PFSK-1 (cell line): Measurements from ENCODE around the gene KIF12.

Experiments
- FOXP2 ChIP-seq: optimal IDR thresholded peaks from 2 replicates; pipeline ENCODE3; 2011; ENCODE audit warnings: borderline replicate concordance, control low read depth, inconsistent platforms; ENCODE audit not compliant: insufficient read depth; ENCODE audit errors: extremely low read length, extremely low read depth
- POLR2AphosphoS5 ChIP-seq: IDR thresholded peaks from 2 replicates; pipeline ENCODE4 v1.6.1; 2012; ENCODE audit warnings: low read depth, mild to moderate bottlenecking, control low read depth, low read length, moderate library complexity
- REST ChIP-seq, 2 experiments: IDR thresholded peaks; 2 replicates each; pipeline versions ENCODE4 v1.6.1 to v1.8.0; 2011 to 2012; ENCODE audit warnings: low read depth in 2 of 2, low read length in 2 of 2, control low read depth in 1 of 2, inconsistent platforms in 1 of 2, mild to moderate bottlenecking in 1 of 2, moderate library complexity in 1 of 2; ENCODE audit not compliant: insufficient read depth in 1 of 2
- SIN3A ChIP-seq: IDR thresholded peaks from 2 replicates; pipeline ENCODE4 v1.6.1; 2012; ENCODE audit warnings: mild to moderate bottlenecking, low read length, moderate library complexity, borderline replicate concordance; ENCODE audit not compliant: insufficient read depth
- TAF1 ChIP-seq: IDR thresholded peaks from 2 replicates; pipeline ENCODE4 v1.6.1; 2012; ENCODE audit warnings: low read length, control low read depth, borderline replicate concordance; ENCODE audit not compliant: insufficient read depth

The KIF12 gene

GRCh38 chr9:114108016-114108833 is 9.1 kb upstream of the KIF12 start:
- TF ChIP-seq TAF1 (no peak), POLR2AphosphoS5 (no peak), REST (IDR thresholded peaks at IDR 0.05; ENCODE audit: insufficient read depth in 1 of 2, low read depth in 2 of 2, low read length in 2 of 2) (no peak), SIN3A (no peak), FOXP2 (no peak)

DNA sequence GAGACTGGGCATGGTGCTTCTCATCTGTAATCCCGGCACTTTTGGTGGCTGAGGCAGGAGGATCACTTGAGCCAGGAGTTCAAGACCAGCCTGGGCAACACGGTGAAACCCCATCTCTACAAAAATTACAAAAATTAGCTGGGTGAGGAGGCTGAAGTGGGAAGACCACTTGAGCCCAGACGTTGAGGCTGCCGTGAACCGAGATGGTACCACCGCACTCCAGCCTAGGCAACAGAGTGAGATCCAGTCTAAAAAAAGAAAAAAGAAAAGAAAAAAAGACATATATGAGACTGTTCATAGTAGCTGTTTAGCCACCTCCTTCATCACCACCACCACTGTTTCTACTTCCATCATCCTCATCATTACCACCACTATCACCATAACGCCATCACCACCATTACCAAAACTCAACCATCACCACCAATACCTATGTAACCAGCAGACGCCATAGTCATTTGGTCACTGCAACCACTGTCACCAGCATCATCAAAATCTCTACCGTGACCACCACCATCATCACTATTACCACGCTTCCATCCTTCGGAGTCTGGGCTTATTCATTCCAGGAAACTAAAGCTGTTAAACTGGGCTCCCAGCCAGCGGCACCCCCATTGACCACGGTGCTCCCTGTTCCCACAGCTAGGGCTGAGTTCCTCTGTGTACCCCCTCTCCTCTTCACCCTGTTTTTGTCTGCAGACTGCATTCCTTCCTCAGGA is 8.4 kb upstream of the KIF12 start:
- TF ChIP-seq TAF1, result no peak
- TF ChIP-seq POLR2AphosphoS5, result no peak
- TF ChIP-seq SIN3A, result no peak
- no peak for TF ChIP-seq REST (IDR thresholded peaks at IDR 0.05; ENCODE audit: insufficient read depth in 1 of 2, low read depth in 2 of 2, low read length in 2 of 2)
- no peak for TF ChIP-seq FOXP2

DNA sequence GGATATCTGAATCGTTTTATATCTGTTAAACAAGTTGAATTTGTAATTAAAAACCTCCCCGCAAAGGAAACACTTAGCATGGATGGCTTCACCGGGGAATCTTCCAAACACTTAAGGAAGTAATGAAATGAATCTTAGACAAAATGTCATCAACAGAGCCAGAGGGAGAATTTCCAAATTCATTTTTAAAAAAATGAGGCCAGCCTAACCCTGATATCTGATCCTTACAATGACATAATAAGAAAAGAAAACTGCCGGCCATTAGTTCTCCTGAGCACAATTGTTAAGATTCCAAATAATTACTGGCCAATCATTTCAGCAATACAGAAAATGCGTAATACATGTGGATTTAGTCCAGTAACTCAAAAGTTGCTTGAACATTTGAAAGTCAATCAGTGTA is 6.1 kb upstream of the KIF12 start:
- TF ChIP-seq POLR2AphosphoS5 (no peak), FOXP2 (no peak), REST (IDR thresholded peaks at IDR 0.05; ENCODE audit: insufficient read depth in 1 of 2, low read depth in 2 of 2, low read length in 2 of 2) (no peak), TAF1 (no peak), SIN3A (no peak)

GRCh38 chr9:114102484-114102883 is 3.4 kb upstream of the KIF12 start:
- no peak for TF ChIP-seq FOXP2
- no peak for TF ChIP-seq REST (IDR thresholded peaks at IDR 0.05; ENCODE audit: insufficient read depth in 1 of 2, low read depth in 2 of 2, low read length in 2 of 2)
- TF ChIP-seq POLR2AphosphoS5, result no peak
